GM23338 (cell line): ENCODE data around the gene CASTOR2. TPM values are rescaled to one million over a fixed set of nuclear protein-coding genes. Genes with fewer than 3 reads are reported as not detected.
"Not testable (repeated sequence)": the region's sequence is repeated elsewhere in the genome, so short reads cannot be mapped to it uniquely, and the experiment has no call there.

Experiments used
- ATAC-seq: fragments of 200-7000 bp; cut with Tn5 transposase; 3 replicates; pipeline ENCODE4 v1.9.1; 2020
- DNase-seq: peaks from one replicate; pipeline ENCODE4 v3.0.0-alpha.2; 2015; ENCODE audit warnings: low spot score
- H2AFZ ChIP-seq: fragments of 200-600 bp; sonication (generic); 2 replicates; pipeline ENCODE4 v1.8.0; 2016; ENCODE audit warnings: antibody characterized with exemption, mild to moderate bottlenecking, moderate library complexity
- H3F3A ChIP-seq: fragments of 200-600 bp; sonication (generic); replicated peaks from 2 replicates; pipeline ENCODE4 v1.8.0; 2017; ENCODE audit warnings: antibody characterized with exemption, mixed run types, low read depth
- H3K27ac ChIP-seq: fragments of 200-600 bp; sonication (generic); 2 replicates; pipeline ENCODE4 v1.6.1; 2016; ENCODE audit warnings: low read depth
- H3K27me3 ChIP-seq: fragments of 200-600 bp; sonication (generic); 2 replicates; pipeline ENCODE4 v1.8.0; 2016; ENCODE audit warnings: mild to moderate bottlenecking, mixed run types, moderate library complexity; ENCODE audit not compliant: insufficient read depth
- H3K36me3 ChIP-seq: fragments of 200-600 bp; sonication (generic); 2 replicates; pipeline ENCODE4 v1.8.0; 2016; ENCODE audit warnings: mild to moderate bottlenecking; ENCODE audit not compliant: insufficient read depth
- H3K4me1 ChIP-seq: fragments of 200-600 bp; sonication (generic); 2 replicates; pipeline ENCODE4 v1.8.0; 2016; ENCODE audit warnings: mild to moderate bottlenecking, moderate library complexity; ENCODE audit not compliant: insufficient read depth
- H3K4me2 ChIP-seq: fragments of 200-600 bp; sonication (generic); 2 replicates; pipeline ENCODE4 v1.7.1; 2017; ENCODE audit warnings: mixed run types
- H3K4me3 ChIP-seq: fragments of 200-600 bp; sonication (generic); 2 replicates; pipeline ENCODE4 v1.6.1; 2016; ENCODE audit warnings: mixed run types
- H3K79me2 ChIP-seq: fragments of 200-600 bp; sonication (generic); replicated peaks from 2 replicates; pipeline ENCODE4 v1.8.0; 2017; ENCODE audit warnings: mild to moderate bottlenecking; ENCODE audit not compliant: insufficient read depth
- H3K9me2 ChIP-seq: fragments of 200-600 bp; sonication (generic); 2 replicates; pipeline ENCODE4 v1.8.0; 2017; ENCODE audit not compliant: insufficient read depth
- H4K20me1 ChIP-seq: fragments of 200-600 bp; sonication (generic); replicated peaks from 2 replicates; pipeline ENCODE4 v1.8.0; 2017; ENCODE audit warnings: mild to moderate bottlenecking; ENCODE audit not compliant: insufficient read depth
- H3K27ac Mint-ChIP-seq: 2 replicates; pipeline ENCODE4 v1.8.0; 2020; ENCODE audit warnings: inconsistent platforms, mild to moderate bottlenecking, moderate library complexity, mixed read lengths
- H3K27me3 Mint-ChIP-seq: 3 replicates; pipeline ENCODE4 v1.8.0; 2022; ENCODE audit warnings: low read depth, mild to moderate bottlenecking, moderate library complexity, mixed read lengths, inconsistent platforms; ENCODE audit not compliant: insufficient read depth, poor library complexity
- H3K36me3 Mint-ChIP-seq: 3 replicates; pipeline ENCODE4 v1.8.0; 2021; ENCODE audit warnings: low read depth, mild to moderate bottlenecking, inconsistent platforms, moderate library complexity, mixed read lengths
- H3K4me1 Mint-ChIP-seq: 3 replicates; pipeline ENCODE4 v1.8.0; 2020; ENCODE audit warnings: mild to moderate bottlenecking, inconsistent platforms, mixed read lengths
- H3K4me3 Mint-ChIP-seq: 3 replicates; pipeline ENCODE4 v1.8.0; 2021; ENCODE audit warnings: moderate library complexity, mild to moderate bottlenecking, inconsistent platforms, mixed read lengths
- H3K9me3 Mint-ChIP-seq: 3 replicates; pipeline ENCODE4 v1.8.0; 2020; ENCODE audit warnings: moderate library complexity, mild to moderate bottlenecking, inconsistent platforms, mixed read lengths
- polyA plus RNA-seq: library from polyadenylated mRNA; unstranded; fragments of >200 nt; fragmentation: Nextera tagmentation; extraction: Ambion mirVana; gene quantifications from 2 replicates; pipeline ENCODE4 v1.2.1, GENCODE V29; 2016
- total RNA-seq: library from RNA; depleted of rRNA; stranded (reverse); fragments of >200 nt; shearing (Covaris generic); gene quantifications from 2 replicates; pipeline ENCODE4 v1.2.3, GENCODE V29; 2014

Gene CASTOR2
- total and polyA plus RNA-seq, 2 experiments from 2014 or later = 3.2 to 35.7 TPM

DNA sequence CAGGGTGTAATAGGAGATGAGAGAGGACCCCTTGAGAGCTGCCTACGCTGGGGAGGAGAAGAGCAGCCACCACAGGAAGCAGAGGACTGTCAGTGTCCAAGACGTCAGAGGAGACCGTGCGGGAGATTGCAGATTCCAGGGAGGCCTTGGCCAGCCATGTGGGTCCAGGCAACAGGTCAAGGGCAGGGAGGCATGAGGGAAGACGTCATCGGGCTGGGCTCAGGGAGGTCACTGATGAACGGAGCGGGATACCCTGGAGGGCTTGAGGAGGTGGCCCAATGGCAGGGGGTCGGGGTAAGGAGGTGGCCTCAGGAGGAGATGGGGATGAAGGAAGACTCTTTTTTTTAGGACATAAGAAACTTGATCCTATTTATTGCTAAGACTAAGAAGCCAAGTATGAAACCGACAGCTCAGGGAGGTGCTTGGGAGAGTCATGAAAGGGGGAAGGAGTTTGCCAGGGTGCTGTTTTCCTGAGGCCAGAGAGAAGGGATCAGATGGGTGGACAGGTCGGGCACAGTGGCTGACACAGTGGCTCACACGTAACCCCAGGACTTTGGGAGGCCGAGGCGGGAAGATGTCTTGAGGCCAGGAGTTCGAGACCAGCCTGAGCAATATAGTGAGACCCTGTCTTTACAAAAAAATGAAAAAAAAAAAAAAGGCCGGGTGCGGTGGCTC is 30.5 kb downstream of the CASTOR2 start:
- not testable (repeated sequence) for H2AFZ ChIP-seq, H3K36me3 Mint-ChIP-seq, H4K20me1 ChIP-seq, H3K27me3 ChIP-seq, H3K9me2 ChIP-seq, H3K9me3 Mint-ChIP-seq, H3F3A ChIP-seq, ATAC-seq, H3K4me3 Mint-ChIP-seq, H3K27ac ChIP-seq, H3K4me2 ChIP-seq, H3K4me3 ChIP-seq, H3K4me1 ChIP-seq, H3K36me3 ChIP-seq, DNase-seq
- H3K79me2 ChIP-seq = peaks cover 48% of the 10 kb centered on the region
- Mint-ChIP-seq H3K27ac (peak overlapping the region; percentile 98), H3K4me1 (peaks cover 29% of the 10 kb centered on the region), H3K27me3 (peaks cover 12% of the 10 kb centered on the region)

DNA sequence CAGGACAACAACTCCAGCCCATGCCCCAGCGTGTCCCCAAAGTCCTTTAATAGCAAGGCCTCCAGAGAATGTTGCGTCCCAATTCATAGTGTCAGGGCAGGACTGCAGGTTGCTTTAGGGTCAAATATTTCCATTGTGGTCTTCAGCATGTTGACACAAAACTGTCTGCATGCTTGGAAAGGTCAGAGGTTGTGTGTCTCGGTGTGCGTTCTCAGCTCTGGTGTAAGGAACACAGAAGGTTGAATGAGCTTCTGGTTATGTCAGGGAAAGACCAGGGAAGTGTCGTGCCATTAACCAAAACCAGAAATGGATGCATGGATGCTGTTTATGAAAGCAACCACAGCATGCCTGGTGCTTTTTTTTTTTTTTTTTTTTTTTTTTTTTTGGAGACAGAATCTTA is 31.9 kb downstream of the CASTOR2 start:
- not testable (repeated sequence) for ATAC-seq, H3K9me2 ChIP-seq, H3K36me3 ChIP-seq, H4K20me1 ChIP-seq, H3K4me2 ChIP-seq, H2AFZ ChIP-seq, DNase-seq, H3K4me1 ChIP-seq, H3K27me3 ChIP-seq, H3K4me3 Mint-ChIP-seq, H3K9me3 Mint-ChIP-seq, H3K36me3 Mint-ChIP-seq, H3K4me3 ChIP-seq, H3F3A ChIP-seq
- Histone ChIP-seq H3K79me2 (peaks cover 52% of the 10 kb centered on the region), H3K27ac (0 out of 2 replicates have a peak overlapping the region, but pooled peaks have one; percentile 26)
- H3K4me1 Mint-ChIP-seq = peaks cover 29% of the 10 kb centered on the region
- peak overlapping the region; percentile 51; the same call in 1 of the 2 replicates for H3K27ac Mint-ChIP-seq
- H3K27me3 Mint-ChIP-seq = peaks cover 12% of the 10 kb centered on the region

DNA sequence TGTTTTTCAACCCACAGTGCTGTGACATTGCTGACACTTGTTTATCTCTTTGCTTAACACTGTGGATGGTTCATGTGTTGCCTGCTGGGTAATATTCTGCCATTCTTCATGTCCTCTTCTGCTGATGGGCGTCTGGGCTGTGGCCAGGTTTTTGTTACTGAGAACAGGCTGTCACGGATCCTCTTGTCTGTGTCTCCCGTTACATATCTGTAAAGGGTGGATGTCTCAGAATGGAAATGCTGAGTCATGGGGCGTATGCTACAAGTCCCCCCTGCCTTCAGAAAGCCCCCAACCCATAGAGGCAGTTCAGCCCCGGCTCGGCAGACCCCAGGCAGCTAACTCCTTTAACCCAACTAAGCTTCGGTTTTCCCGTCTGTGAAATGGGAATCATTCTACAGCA is 33.3 kb downstream of the CASTOR2 start:
- not testable (repeated sequence) for ATAC-seq, H3K4me3 Mint-ChIP-seq, H3K4me1 ChIP-seq, H3K4me2 ChIP-seq, H3F3A ChIP-seq, H3K36me3 ChIP-seq, H3K4me3 ChIP-seq, H3K9me3 Mint-ChIP-seq, H3K27me3 Mint-ChIP-seq, H3K9me2 ChIP-seq, DNase-seq, H3K27me3 ChIP-seq, H2AFZ ChIP-seq, H4K20me1 ChIP-seq
- H3K36me3 Mint-ChIP-seq = peaks cover 14% of the 10 kb centered on the region; the same call in 1 of the 3 replicates
- H3K4me1 Mint-ChIP-seq = peaks cover 20% of the 10 kb centered on the region
- H3K79me2 ChIP-seq = peaks cover 63% of the 10 kb centered on the region
- H3K27ac ChIP-seq = 0 out of 2 replicates have a peak overlapping the region, but pooled peaks have one; percentile 39
- peak overlapping the region; percentile 81 for H3K27ac Mint-ChIP-seq

DNA sequence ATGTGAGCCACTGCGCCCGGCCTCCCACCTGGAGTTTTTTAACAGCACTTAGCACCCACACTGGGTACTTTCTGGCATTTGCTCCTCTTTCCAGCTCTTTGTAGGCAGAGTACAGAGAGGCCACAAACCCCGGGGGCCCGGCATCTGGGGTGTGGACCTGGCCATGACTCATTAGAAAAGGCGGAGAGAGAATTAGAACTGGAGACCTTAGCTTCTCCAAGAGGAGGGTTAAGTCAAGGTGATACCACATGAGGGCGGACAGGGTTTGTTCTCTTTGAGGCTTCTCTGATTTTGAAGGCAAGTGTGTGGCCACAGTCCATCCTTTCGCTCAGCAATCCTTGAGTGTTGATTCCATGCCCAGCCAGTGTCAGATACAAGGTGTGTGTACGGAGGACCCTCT is 36.9 kb downstream of the CASTOR2 start:
- H3K36me3 Mint-ChIP-seq, H3K4me3 ChIP-seq, H4K20me1 ChIP-seq, H3K36me3 ChIP-seq, H3K4me2 ChIP-seq, H3K9me2 ChIP-seq, H3K9me3 Mint-ChIP-seq, H3K27ac ChIP-seq, ATAC-seq, H3F3A ChIP-seq, H3K27me3 Mint-ChIP-seq, H2AFZ ChIP-seq, H3K4me1 Mint-ChIP-seq, H3K4me3 Mint-ChIP-seq, DNase-seq, H3K4me1 ChIP-seq, H3K27me3 ChIP-seq: not testable (repeated sequence)
- peak overlapping the region; percentile 28 for H3K27ac Mint-ChIP-seq
- peaks cover 55% of the 10 kb centered on the region for H3K79me2 ChIP-seq
